Esophagus mucosa (tissue), 1 donor: ENCODE data around the gene ERC2. TPM values are rescaled to one million over a fixed set of nuclear protein-coding genes. Genes with fewer than 3 reads are reported as not detected.
A peak's percentile ranks its signal among the peaks of the same experiment; 100 is the strongest.

Experiments
- ATAC-seq: fragments of 200-7000 bp; cut with Tn5 transposase; one replicate; pipeline ENCODE4 v1.9.1; 2020
- total RNA-seq: library from RNA; stranded (reverse); gene quantifications from one replicate; pipeline ENCODE4 v1.2.4, GENCODE V29; 2023
- donor health status: DM: yes; HTN: yes; CAD: no.

ERC2 gene
- total RNA-seq, 1 donor from 2014 or later = 0.48 TPM

DNA sequence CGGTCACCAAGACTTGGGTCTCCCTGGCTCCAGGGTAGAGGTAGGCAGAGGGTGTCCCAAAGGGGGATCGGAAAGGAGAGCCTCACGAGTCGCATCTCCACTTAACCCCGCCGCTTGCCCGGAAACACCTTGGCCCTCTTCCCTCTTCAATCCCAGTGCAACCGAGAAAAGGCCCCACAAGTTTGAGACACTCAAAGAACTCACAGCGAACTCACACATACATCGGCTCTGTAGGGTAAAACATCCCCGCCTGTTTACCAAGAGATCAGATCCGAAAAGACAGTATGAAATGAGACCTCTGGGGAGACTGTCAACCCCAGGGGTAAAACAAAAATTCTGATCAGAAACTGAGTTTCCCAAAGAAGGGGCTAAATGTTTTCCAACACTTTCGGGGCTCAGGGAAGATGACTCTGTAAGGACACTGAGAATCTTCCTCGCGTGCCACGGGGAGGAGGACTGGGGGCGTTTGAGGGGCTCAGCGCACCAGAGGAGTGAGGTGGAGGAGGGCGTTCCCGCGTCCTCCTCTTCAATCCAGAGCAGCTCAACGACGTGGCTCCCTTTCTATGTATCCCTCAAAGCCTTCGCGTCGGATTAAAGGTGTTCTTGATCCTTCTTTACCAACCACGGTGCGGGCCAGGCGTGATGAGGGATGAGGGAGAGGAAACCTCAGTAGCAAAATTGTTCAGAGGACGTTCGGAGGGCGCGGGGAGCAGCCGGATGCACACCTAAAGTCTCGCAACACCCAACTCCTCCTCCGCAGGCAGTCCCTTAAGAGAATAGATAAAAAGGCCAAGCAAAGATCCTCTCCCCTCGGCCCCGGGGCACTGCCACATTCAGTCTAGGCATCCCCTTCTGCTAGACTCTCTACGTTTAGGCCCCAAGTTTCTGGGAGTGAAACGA is 984.8 kb downstream of the ERC2 start:
- no peak for ATAC-seq

DNA sequence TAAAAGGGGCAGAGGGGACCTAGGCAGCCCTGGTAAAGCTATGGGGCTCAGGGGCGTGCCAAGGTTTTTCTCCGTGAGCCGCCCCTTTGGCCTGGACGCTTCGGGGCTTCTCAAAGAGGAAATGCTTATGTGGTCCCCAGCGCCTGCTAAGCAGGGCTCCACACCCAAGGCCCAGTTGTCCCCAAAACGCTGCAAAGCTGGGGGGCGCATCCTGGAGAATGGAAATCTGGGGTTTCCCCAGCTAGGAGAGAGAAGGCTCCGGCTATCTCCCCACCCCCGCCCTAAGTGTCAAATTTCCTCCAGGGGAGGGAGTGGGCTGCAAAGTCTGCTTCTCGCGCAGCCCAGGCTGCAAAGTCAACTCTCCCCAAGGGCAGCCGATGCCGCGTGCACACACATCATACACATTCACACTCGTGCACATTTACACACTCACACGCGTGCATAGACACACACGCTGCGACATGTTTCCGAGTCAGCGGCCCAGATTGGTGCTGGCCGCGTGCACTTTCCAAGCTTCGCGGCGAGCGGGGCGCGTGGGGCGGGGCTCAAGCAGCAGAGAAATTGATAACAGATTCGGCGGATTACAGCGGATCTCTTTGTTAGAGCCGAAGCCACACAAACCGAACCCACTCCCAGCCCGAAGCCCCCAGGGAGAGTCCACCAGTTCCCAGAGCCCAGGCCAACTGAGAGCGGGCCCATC is 985.6 kb downstream of the ERC2 start:
- ATAC-seq = no peak

DNA sequence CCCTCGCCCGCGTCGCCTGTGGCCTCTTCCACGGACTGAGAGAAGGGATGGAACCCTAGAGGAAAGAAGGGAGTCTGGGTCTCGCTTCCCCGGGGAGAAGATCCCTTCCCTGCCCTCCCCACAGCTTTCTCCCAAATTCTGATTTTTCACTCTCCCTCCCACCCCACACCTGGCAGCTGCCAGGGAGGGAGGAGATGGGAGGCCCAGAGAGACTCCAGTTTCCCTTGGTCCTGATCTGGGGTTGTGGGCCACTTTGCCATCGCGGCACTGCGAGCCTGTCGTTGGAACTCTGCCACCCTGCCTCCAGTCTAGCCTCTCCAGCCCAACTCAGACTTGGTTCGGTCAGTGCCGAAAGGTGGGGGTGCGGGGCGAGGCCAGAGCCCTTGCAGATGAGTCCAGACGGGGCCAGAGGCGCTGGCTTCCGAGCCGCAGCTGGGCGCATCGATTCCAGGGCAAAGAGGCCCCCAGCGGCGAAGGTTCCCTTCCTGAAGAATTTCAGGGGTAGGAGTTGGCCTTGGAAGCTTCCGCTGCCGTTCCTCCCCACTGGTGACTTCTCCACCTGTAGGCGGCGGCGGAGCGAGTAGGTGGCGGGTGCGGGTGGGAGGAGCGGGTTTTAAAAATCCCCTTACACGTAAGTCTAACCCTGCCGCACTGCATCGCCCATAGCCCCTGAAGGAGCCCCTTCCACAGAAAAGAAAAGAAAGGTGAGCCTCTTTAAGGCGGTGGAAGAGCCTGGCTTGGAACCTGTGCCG is 986.3 kb downstream of the ERC2 start:
- ATAC-seq = no peak

DNA sequence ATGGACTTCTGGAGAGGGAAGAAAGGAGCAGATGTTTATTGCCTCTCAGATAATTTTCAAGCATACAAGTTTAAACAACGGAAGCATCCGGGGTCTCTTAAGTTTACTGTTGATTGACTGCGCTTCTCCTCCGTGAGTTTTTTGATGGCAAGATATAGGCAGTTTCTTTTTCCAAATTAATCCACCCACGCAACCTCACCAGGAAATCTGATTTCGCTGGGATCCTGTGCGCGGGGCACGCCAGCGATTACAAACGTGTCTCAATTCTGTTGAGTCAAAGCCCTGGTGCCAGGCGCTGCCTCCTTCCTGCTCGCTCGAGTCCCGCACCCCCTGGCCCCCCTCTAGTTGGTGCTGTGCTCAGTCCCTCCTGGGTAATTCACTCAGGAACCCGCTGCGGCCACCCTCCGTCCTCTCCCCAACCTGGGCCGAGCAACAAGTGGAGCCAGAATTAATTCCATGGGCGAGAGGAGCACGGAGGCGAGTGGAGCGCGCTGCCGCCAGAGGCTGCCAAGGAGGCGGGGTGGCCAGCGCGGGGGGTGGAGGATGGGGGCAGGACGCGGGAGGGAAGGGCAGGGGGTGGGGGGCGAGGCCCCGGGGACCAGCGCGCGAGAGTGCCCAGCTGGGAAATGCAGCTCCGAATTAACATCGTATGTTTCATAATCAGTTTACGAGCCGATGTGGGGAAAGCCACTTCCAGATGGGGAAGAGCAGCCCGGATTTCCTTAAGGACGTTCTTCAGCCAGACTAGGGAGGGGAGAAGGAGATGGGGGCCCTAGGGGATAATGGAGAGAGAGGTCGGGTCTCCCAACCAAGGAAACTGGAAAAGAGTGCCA is 987.1 kb downstream of the ERC2 start:
- ATAC-seq = no peak

DNA sequence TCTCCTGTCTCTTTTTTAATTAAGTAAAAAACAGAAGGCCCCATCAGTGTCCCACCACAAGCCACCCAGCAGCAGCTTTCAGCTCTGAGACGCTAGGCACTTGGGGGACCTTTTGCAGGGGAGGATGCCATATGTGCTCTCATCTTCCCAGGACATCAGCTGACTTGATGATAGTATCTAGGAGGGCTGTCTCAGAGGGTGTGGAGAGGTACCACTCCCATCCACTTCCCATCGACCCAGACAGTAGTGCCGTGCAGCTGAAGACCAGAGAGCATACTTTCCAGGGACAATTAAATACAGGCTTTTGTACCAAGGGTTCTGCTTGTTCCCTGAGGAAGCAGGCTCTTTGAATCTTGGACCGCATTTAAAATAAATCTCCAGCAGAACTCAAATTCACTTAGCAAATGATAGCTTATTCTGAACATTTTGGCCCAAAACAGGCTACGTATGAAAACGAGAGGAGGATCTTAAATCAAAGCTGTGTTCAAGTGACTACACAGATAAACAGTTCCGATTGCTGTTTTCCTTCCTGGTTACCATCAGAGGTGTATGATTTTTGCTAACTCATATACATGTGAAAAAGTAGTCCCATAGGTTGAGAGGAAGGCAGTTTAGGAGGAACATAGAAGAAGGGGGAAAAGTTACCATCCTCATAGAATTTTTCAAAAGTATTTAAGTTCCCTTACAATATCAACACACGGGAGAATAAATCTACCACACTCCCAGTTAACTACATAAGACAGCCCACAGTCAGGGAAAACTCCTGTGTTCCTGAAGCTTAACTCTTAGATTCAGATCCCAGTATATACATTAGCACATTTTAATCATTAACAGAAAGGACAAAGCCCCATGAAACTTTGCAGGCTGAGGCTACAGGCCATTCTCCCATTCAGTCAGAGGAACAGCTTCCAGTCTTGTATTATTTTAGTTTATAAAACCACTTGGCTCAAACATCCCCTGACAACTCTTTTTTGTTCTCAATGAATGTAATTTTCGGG is 990.7 kb downstream of the ERC2 start:
- no peak for ATAC-seq

DNA sequence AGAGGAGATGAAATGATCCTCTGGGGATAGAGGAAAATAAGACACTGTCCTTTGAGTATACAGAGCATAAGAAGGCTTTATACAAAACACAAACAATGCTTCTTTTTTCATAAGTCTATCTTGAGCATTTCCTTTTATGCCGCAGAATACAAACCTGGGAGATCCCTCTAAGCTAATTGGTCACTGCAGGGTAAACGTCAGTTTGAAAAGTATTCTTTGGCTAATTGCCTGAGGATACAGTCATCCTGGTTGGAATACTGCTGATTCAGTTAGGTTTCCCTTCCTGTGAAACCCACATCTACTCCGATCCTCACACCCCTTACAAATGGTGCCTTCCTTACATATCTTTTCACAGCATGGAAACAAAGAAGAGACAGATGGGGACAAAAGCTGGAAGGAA is 991.8 kb downstream of the ERC2 start:
- ATAC-seq = no peak

DNA sequence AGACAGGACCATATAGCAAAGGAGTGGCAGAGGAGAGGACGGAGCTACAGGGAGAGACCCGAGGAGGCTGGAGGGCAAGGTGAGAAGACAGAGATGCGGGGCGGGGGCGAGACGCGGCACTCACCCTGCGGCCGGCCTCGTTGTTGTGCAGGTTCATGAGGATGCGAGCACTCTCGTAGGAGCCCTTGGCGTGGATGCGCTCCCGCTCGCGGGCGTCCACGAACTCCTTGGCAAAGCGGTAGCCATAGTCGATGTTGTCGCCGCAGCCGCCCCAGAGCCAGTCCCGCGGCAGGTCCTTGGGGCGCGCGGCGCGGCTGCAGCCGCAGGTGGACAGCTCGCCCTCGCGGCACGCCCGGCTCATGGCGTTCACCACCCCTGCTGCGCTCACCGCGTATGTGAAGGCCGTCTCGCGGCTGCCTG is 994.0 kb downstream of the ERC2 start:
- ATAC-seq = no peak

DNA sequence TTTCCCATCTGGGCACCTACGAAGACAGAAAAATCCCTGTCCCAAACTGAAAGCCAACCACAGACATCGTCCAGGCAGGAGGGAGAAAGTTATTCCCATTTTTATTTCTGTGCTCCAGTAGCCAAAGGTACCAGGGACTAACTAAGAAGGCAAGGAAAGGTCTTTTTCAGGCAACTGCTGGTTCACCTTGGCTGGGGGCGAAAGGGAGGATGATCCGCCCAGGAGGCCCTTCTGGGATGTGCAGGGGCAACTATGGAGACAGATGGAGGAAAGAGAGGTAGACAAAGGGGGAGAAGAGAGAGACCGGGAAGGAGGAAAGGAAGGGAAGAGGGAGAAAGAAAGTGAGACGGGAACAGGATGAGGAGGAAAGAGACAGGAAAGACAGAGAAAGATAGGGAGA is 994.5 kb downstream of the ERC2 start:
- ATAC-seq = no peak

DNA sequence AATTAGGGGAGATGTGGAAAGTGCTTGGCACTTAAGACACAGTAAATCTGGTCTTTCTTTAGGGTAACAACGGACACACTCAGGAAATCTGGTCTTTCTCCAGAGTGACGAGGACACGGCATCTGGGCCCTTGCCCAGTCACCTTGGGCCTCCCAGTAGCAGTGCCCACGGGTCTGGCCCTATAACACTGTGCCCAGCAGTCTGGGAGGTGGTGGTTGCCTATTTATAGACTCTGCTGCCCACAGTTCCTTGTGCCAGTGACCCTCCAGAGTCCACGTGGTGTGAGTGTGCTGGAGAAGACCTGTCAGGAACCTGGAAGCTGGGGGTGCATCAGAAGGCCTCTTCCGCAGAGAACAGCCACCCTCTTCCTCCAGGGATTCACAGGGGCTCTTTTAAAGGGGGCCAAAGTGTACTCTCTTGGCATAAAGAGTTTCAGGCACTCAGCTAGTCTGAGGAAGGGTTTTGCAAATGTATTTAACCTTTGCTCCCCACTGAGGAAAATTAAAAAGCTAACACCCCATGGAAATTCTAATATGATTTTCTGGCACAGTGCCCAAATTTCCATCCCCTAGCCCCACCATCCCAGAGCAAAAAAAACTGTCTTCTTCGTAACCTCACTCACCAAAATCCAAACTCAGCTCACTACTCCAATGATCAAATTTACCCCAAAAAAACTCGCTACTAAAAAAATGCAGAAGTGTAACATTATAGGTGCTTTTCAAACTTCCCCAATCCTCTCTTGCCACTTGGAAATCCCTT is 996.6 kb downstream of the ERC2 start:
- no peak for ATAC-seq

DNA sequence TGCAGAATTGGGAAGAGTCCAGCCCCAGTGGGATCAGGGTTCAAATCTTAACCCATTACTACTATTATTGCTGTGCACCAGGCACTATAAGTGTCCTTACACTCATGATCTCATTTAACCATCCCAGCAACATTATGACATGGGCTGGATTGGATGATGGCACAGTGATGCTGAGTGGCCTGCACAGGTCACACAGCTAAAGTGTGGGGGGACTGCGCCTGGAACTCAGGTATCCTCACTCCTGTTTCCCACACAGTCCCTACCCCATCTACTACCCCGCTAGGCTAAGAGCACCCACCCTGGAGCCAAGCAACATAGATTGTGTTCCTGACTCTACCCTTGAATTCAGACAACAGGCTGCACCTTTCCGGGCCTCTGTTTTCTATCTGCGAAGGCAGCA is 997.2 kb downstream of the ERC2 start:
- peak; percentile 23 for ATAC-seq

DNA sequence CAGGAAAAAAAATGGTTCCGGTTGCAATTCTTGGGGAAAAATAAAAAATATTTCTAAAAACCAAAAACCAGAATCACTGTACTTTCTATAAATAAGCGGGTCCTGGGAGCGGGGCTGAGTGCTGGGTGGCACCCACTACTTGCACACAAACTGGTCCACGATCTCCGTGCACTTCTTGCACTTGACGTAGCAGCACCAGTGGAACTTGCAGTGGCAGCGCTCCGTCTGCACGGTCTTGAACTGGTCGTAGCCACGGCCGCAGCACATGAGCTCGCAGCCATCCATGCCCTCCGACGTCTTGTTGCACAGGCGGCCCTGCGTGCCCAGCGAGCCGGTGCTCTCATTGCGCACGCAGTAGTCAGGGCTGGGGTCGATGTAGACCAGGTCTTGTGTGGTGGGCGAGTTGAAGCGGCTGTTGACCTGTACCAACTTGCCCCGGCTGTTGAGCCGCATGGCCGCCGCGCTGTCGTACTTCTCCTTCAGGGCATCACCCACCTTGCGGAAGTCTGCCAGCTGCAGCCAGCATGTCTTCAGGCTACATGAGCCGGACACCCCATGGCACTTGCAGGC is 998.2 kb downstream of the ERC2 start:
- ATAC-seq = no peak

DNA sequence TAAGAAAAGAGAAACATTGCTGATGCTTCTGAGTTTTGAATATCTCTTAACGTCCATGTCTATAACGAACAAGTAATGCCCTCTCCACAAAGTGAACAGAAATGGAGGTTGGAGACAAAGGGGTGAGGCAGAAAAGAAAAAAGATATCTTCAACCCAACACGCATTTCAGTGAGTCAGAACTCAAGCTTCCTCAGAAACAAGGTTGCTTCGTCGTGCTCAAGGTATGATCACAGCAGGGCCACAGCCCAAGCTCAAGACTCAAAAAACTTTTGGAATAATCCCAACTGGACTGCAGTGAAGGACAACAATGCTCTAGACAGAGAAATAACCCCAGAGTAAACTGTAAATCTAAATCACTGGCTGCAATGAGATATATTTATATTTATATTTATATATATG is 1000.0 kb downstream of the ERC2 start:
- no peak for ATAC-seq

DNA sequence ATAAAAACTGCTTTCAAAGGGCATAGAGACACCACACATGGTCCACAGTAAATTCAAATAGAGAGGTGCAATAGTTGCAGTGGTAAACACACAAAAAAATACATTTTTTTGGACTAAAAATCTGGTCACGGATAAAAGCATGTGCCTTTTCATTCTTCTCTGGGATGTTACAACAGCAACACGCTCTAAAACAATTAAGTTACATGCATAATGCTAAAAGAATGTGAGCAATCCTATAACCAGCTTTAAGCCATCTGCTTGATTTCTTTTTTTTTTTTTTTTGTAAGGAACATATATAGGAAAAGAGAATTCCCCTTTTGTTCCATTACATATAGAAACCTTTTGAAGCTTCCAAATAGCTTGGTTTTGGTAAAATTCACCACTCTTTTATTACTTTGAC is 1001.2 kb downstream of the ERC2 start:
- no peak for ATAC-seq

DNA sequence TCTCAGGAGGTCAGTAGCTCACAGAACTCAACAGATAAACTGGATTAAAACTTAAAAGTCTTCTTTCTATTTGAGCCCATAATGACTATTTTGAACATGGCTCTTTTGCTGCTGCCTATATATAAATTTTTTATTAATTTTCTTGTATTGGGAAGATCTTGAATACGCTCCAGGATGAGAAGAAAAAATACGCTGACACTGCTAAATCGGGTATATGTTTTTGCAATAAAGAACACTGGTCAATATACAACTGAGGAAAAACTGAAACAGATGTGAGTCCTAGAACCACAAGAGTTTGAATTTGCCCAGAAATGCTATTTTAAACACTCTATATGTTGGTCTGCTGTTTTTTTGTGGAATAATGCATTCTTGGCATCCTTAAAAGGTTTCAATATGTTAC is 1001.7 kb downstream of the ERC2 start:
- no peak for ATAC-seq

DNA sequence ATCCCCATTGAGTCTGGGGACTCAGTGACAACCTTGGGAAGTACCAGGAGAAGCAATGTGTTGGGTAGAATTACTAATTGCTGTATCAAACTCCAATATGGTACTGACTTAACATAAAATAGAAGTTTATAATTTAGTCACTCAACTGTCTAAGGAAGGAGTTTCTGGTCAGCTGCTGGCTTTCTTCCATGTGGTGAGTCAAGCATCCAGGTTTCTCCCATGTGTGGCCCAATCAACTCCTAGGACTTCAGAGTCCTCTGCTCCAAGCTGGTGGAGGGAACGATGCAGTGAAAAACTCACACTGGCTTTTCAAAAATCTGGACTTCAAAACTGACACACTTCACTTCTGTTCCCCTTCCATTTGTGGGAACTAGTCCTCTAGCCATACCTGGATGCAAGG is 1006.4 kb downstream of the ERC2 start:
- ATAC-seq = peak; percentile 26

DNA sequence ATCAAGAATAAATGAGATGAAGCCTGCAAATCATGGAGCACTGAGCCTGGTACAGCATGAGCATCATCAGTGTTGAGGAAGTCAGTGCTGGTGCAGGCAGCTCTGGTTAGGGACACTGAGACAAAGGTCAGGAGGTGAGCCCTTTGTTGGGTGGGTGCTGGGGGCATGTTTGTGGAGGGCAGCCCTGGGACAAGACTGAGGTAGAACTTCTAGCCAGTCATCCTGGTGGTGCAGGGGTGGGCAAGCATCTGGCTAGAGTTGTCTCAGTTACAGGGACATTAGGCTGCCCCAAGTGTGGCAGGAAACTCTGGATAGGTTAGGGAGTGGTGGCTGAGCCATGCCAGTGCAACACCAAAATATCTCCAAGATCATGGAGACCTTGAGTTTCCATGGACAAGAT is 1008.4 kb downstream of the ERC2 start:
- ATAC-seq = no peak
